IMR-90 (cell line): ENCODE data around the gene ATG10.

Experiments
- RAD21 ChIP-seq: IDR thresholded peaks from 2 replicates; pipeline ENCODE4 v1.6.1; 2012; ENCODE audit warnings: low read length, improper control_type of control experiment
- SMC3 ChIP-seq: fragments of 150-350 bp; IDR thresholded peaks from 2 replicates; pipeline ENCODE4 v1.6.1; 2016; ENCODE audit warnings: low read depth, mild to moderate bottlenecking, antibody characterized with exemption, low read length, moderate library complexity
- TF ChIP-seq, protein P1 (sequence below): fragments of 150-350 bp; IDR thresholded peaks from 2 replicates; pipeline ENCODE4 v1.6.1; 2016; ENCODE audit warnings: low read depth, mild to moderate bottlenecking, low read length, moderate library complexity, borderline replicate concordance

DNA sequence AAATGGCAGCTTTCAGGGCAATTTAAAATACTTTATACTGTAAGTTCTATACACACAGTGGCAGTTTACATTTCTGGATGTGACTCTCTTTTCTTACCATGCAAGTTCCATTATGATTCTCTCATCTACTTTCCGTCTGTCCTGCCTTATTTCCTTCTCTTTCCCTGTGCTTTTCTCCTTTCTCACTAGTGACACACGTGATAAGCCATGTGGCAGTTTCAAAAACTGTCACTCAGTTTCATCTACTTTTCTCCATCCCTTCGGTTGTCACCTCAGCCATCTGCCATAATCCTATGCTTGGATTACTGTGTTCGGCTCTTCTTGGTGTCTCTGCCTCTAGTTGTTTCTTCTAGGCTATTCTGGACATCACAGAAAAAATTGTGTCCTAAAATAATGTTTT lies 46.8 kb upstream of the ATG10 start:
- no peak for TF ChIP-seq RAD21
- TF ChIP-seq, protein P1, sequence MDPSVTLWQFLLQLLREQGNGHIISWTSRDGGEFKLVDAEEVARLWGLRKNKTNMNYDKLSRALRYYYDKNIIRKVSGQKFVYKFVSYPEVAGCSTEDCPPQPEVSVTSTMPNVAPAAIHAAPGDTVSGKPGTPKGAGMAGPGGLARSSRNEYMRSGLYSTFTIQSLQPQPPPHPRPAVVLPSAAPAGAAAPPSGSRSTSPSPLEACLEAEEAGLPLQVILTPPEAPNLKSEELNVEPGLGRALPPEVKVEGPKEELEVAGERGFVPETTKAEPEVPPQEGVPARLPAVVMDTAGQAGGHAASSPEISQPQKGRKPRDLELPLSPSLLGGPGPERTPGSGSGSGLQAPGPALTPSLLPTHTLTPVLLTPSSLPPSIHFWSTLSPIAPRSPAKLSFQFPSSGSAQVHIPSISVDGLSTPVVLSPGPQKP = no peak
- no peak for TF ChIP-seq SMC3
